ENCODE measurements around the gene EMX2.

GRCh38 chr10:117532003-117532385 lies 10.6 kb upstream of the EMX2 start:
- TF ChIP-seq CTCF (IDR thresholded peaks at IDR 0.05): no peak
- no peak for TF ChIP-seq EP300 (IDR thresholded peaks at IDR 0.05)

Data from gastroesophageal sphincter (tissue), 3 donors.